Left hindlimb (tissue), 1 donor: Measurements from ENCODE around the gene CDR2L.
"Not testable (repeated sequence)": the region's sequence is repeated elsewhere in the genome, so short reads cannot be mapped to it uniquely, and the experiment has no call there.

Experiments
- DNase-seq: peaks from one replicate; pipeline ENCODE4 v3.0.0-alpha.2; 2018

Gene CDR2L

GRCh38 chr17:74981979-74982662 is 5.3 kb upstream of the CDR2L start:
- peak; percentile 78 for DNase-seq

- DNase-seq: not testable (repeated sequence)
Measured at GRCh38 chr17:74982663-74983313, 4.6 kb upstream of the CDR2L start.

GRCh38 chr17:74986206-74986576 is 1.2 kb upstream of the CDR2L start:
- DNase-seq: no peak

- peak; percentile 93 for DNase-seq
Measured at GRCh38 chr17:74987909-74988711, 678 bp downstream of the CDR2L start.

- no peak for DNase-seq
Measured at GRCh38 chr17:74990581-74991105, 3.2 kb downstream of the CDR2L start.

- DNase-seq: no peak
Measured at GRCh38 chr17:74992223-74992622, 4.8 kb downstream of the CDR2L start.

GRCh38 chr17:74994440-74994839 is 7.0 kb downstream of the CDR2L start:
- DNase-seq: no peak

- no peak for DNase-seq
Measured at GRCh38 chr17:74995847-74996246, 8.4 kb downstream of the CDR2L start.

- no peak for DNase-seq
Measured at GRCh38 chr17:74998783-74999182, 11.4 kb downstream of the CDR2L start.

- DNase-seq: no peak
Measured at GRCh38 chr17:74999523-74999922, 12.1 kb downstream of the CDR2L start.

- no peak for DNase-seq
Measured at GRCh38 chr17:75001915-75002843, 14.7 kb downstream of the CDR2L start.

- no peak for DNase-seq
Measured at GRCh38 chr17:75003070-75003956, 15.9 kb downstream of the CDR2L start.

GRCh38 chr17:75003957-75004355 is 16.5 kb downstream of the CDR2L start:
- DNase-seq: no peak

GRCh38 chr17:75004371-75004770 is 16.9 kb downstream of the CDR2L start:
- DNase-seq: no peak

- DNase-seq: no peak
Measured at GRCh38 chr17:75005291-75005690, 17.9 kb downstream of the CDR2L start.

GRCh38 chr17:75006084-75006483 is 18.7 kb downstream of the CDR2L start:
- not testable (repeated sequence) for DNase-seq

GRCh38 chr17:75006653-75007052 is 19.2 kb downstream of the CDR2L start:
- DNase-seq: no peak

- DNase-seq: no peak
Measured at GRCh38 chr17:75008373-75008772, 20.9 kb downstream of the CDR2L start.

- DNase-seq: no peak
Measured at GRCh38 chr17:75009139-75009724, 21.8 kb downstream of the CDR2L start.

- peak; percentile 76 for DNase-seq
Measured at GRCh38 chr17:75010683-75011400, 23.4 kb downstream of the CDR2L start.
